GM06990 (cell line): Measurements from ENCODE around the gene SORBS1.
A peak's percentile ranks its signal among the peaks of the same experiment; 100 is the strongest.

Experiments
- DNase-seq: peaks from one replicate; pipeline ENCODE4 v3.0.0-alpha.2; 2011; ENCODE audit not compliant: insufficient read length; ENCODE audit errors: extremely low read depth
- H3K27me3 ChIP-seq: replicated peaks from 2 replicates; pipeline ENCODE4 v1.6.0; 2011; ENCODE audit warnings: low read length; ENCODE audit not compliant: control insufficient read depth, insufficient read depth
- H3K36me3 ChIP-seq: 2 replicates; pipeline ENCODE4 v1.5.1; 2011; ENCODE audit warnings: low read length; ENCODE audit not compliant: control insufficient read depth, insufficient read depth
- H3K4me3 ChIP-seq: replicated peaks from 2 replicates; pipeline ENCODE4 v1.5.1; 2011; ENCODE audit warnings: low read depth, mild to moderate bottlenecking, control low read depth, low read length
- CTCF ChIP-seq: IDR thresholded peaks from 2 replicates; pipeline ENCODE4 v1.5.1; 2011; ENCODE audit warnings: low read length, control low read depth, mild to moderate bottlenecking, inconsistent platforms; ENCODE audit not compliant: insufficient read depth, poor library complexity, severe bottlenecking

Gene SORBS1

DNA sequence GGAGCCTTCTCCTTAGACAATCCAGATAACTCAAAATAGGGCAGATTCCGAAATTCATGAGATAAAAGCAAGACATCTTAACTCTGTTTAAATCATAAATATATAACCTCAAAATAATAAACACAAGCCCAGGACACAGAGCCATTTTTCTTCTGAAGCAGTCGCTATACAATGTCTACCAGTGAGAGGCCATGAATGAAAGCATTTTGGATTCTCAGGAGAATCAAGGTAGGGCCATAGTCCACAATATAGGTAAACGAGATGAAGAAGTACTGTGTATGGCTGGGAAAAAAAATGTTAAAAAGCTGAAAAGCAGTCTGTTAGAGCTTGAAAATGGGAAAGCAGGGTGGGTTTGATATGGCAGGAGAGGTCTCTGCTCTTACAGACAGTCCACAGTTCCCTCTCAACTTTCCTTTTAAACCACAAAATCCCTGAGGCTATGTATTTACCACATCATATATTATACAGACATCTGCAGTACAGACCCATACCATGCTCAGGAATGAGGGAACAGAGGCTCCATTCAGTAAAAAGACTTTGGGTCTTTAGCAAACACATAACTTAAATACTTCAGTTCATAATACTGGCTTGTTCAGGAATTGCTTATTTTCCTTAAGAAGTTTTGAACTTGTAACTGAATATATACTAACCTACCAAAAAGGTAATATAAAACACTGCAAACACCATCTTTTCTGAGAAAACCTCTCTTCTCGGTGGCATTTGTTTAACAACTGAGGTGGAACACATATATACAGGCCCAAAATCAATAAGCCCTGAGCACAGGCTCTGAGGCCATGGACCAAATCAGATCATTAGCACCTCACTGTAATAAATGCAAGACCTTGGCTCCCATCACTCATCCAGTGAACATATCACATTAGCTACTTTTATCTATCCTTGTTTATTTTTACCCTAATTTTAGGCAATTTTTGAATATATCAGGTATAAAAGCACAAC, 109.3 kb downstream of the SORBS1 start:
- Histone ChIP-seq H3K27me3 (no peaks in the 10 kb centered on the region), H3K36me3 (no peaks in the 10 kb centered on the region), H3K4me3 (no peak overlapping the region)
- no peak for TF ChIP-seq CTCF
- DNase-seq = no peak

DNA sequence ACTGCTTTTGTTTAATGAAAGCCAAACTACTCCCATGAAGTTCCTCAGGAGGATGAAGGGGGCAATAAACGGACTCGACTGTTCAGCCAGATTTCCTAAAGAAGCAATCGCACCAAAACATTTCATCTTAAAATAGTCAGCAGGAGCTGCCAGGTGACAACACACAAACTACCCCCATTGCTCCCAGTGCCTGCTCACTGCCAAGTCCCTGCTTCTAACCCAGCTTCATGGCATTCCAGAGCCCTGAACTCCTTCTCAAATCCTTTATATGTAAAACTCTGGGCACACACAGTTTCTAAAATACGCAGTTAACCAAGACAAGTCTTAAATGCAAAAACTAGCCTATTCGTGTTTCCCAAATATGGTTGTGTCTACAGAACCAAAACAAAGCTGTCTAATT, 110.0 kb downstream of the SORBS1 start:
- TF ChIP-seq CTCF = no peak
- Histone ChIP-seq H3K27me3 (no peaks in the 10 kb centered on the region), H3K4me3 (no peak overlapping the region), H3K36me3 (no peaks in the 10 kb centered on the region)
- no peak for DNase-seq

DNA sequence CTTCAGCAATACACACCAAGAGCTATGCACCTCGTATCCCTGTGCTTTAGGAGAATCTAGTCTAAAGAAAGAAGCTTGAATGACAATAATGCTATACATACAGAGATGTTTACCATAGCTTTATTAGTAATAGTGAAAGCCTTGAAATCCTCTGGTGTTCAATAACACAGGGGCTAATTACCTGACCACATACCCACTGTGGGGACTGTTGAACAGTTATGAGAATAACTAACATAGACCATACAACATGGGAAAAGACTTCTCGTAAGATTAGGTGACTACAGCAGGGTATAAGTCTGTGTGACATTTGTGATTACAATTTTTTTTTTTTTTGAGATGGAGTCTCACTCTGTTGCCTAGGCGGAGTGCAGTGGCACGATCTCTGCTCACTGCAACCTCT, 111.0 kb downstream of the SORBS1 start:
- DNase-seq = no peak
- Histone ChIP-seq H3K4me3 (no peak overlapping the region), H3K36me3 (no peaks in the 10 kb centered on the region), H3K27me3 (no peaks in the 10 kb centered on the region; the same call in 1 of the 2 replicates)
- no peak for TF ChIP-seq CTCF

- DNase-seq = no peak
- H3K4me3 ChIP-seq = no peak overlapping the region
- H3K27me3 ChIP-seq = no peaks in the 10 kb centered on the region; the same call in 1 of the 2 replicates
- no peaks in the 10 kb centered on the region for H3K36me3 ChIP-seq
- TF ChIP-seq CTCF = no peak
Measured at GRCh38 chr10:95447685-95448084, 113.5 kb downstream of the SORBS1 start.

GRCh38 chr10:95445837-95446486, 115.2 kb downstream of the SORBS1 start:
- peak; percentile 90 for TF ChIP-seq CTCF

More at GRCh38 chr10:95445837-95446486, 115.2 kb downstream of the SORBS1 start:
- DNase-seq = no peak
- no peaks in the 10 kb centered on the region for H3K36me3 ChIP-seq
- no peaks in the 10 kb centered on the region; the same call in 1 of the 2 replicates for H3K27me3 ChIP-seq
- H3K4me3 ChIP-seq = no peak overlapping the region
